NCI-H345 treated with DMSO at 0.1 percent for 48 hours (cell line): ENCODE results near the gene TAS2R41.

ENCODE experiments used
- DNase-seq: peaks from one replicate; lab custom pipeline; 2025; ENCODE audit not compliant: unreplicated experiment; lab: John Stamatoyannopoulos, UW

Gene TAS2R41

GRCh38 chr7:143477501-143478150, at the start of gene TAS2R41:
TSS of gene TAS2R41 (plus strand) at chr7:143477873. CDS start at chr7:143477873, 0 bp downstream.
- no peak for DNase-seq

GRCh38 chr7:143429770-143430698, 47.6 kb upstream of the TAS2R41 start:
- no peak for DNase-seq

DNA sequence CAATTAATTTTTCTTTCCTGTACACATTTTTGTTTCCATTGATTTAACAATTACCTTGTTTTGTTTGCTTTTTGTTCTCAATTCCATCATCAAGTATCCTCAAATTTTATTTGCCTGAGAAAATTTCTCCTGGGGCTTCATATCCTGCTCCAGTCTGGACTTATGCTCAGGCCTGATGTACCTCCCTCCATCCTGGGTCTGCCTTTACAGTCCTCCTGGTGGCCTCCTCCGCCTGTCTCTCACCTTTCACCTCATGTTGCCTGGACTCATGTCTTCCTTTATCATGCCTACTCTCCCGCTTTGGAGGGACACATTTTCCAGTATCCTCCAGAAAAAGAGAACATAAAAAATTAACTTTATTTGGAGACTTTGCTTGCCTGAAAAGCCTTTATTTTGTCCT, 46.6 kb upstream of the TAS2R41 start:
- DNase-seq = no peak

DNA sequence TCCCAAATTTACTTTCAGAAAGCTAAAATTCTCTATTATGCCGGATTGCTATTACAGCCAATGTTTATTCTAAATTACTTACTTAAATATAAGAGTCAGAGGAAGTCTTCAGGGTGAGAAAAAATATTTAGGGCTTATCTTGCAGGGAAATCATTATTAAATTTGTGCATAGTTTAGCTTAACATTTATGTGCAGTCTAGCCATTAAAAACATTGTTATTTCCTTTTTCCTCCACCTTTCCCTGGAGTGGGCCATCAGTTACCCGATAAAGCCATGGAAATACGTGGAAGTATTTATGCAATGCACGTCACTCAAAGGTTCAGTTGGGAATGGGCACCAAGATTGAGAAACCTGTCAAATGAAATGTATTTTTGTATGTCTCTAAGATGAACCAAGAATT, 43.9 kb upstream of the TAS2R41 start:
- no peak for DNase-seq

- DNase-seq = no peak
These were observed 43.0 kb upstream of the TAS2R41 start for GRCh38 chr7:143434660-143435059.

DNA sequence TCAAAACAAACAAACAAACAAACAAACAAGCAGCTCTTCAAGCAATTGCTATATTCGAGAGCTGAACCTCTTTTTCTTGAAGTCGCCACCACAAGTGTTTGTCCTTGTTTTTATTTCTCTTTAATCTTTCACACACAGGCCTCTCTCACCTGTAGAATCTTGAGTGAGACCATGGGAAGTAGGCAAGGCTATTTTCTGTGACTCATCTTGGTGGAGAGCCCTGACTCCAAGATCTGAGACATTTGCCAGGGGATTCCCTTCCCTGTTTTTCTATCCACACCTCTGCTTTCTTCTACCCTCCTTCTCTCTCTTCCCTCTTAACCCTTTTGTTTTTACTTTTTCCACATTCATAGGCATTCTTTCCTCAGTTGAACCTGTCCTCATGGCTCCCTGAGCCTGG, 42.4 kb upstream of the TAS2R41 start:
- no peak for DNase-seq

DNA sequence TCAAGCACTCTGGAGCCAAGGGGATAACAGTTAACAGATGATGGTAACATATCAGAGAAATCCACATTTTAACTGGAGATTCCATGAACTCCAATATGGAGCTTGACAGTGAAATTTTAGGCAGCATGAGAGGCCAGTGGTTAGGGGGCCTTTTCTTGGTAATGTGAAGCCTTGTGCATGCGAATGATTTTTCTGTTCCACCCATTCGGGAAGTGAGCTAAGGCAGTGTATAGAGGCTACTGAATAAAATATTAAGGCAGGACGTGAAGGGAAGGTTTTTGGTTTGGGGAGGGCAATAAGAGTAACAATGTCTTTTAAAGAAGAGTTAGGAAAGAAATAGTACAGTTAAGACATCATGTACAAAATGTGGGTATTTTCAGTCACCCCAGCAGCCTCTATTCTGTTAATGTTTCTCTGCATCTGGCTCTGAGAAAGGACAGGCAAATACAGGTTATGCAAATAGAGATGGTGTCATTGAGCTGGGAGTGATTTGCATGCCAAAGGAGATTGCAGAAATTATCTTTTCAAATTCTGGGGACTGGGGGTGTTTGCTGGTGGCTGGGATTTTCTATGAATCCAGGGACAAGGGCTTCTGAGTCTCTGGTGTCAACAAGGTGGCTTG, 41.2 kb upstream of the TAS2R41 start:
- DNase-seq = no peak

DNA sequence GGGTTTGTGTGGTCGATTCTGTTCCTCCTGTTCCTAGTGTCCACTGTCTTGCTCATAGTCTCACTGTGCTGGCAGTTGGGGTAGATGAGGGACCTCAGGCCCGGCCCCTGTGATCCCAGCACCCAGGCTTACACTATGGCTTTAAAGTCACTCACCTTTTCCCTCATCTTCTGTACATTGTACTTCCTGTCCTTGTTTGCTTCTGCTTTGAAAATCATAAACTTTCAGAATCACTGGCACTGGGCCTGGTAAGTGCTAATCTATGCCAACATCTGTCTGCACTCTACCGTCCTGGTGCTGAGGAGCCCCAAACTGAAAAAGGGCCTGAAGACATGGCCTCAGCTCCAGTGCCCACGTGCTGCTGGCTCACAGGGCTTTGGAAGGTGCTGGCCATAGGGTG, 40.1 kb upstream of the TAS2R41 start:
- no peak for DNase-seq

GRCh38 chr7:143439866-143440265, 37.8 kb upstream of the TAS2R41 start:
- DNase-seq = no peak

DNA sequence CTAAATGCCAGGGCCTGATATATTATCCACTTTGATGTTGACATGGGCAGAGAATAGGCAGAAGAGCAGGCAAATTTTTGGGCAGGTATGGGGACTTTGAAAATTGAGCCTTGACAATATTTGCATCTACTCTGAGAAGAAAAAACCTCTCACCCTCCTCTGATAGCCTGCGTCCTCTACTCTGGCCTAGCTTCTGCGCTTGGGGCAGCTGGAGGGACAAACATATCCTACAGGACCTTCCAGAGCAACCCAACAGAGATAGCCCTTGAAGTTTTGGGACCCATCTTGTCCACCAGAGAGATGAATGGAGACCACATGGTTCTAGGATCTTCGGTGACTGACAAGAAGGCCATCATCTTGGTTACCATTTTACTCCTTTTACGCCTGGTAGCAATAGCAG, 34.5 kb upstream of the TAS2R41 start, which contains the start of gene TAS2R60:
TSS of gene TAS2R60 (plus strand) at position 301 of the 400 bp plus-strand sequence. CDS start at position 301, 0 bp downstream.
- no peak for DNase-seq

- DNase-seq = no peak
These were observed 33.5 kb upstream of the TAS2R41 start for GRCh38 chr7:143444063-143444782.

DNA sequence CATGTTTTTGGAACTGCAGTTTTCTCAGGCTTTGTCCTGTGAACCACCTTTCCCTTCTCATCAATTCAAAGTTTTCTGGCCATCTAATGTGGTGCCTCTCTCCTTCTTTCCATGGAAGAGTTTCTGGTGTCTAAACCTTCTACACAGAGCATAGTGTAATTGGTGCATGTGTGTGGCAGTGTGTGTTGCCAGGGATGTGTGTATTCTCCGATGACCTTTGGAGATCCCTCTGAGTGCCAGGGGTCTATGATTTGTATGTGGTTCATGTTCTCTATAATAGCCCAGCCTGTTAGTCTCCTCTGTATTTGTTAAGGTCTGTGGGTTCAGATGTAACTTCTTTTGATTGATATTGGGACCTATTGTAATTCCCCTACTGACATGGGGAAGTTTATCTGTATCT, 32.9 kb upstream of the TAS2R41 start:
- DNase-seq = no peak

GRCh38 chr7:143447466-143447865, 30.2 kb upstream of the TAS2R41 start:
- DNase-seq = no peak

- DNase-seq = no peak
These were observed 29.2 kb upstream of the TAS2R41 start for GRCh38 chr7:143448429-143448828.

DNA sequence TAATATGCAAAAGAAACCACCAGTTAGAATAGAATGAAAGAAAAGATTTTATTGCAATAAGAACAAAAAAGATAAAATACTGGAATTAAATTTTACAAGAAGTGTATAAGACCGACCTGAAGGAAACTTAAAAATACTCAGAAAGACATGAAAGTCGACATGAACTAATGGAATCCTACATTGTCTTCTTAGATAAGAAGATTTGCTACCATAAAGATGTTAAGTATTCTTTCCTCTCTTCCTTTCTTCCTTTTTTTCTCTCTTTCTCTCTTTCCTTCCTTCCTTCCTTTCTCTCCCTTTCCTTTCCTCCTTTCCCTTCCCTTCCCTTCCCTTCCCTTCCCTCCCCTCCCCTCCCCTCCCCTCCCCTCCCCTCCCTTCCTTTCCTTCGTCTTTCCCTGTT, 27.9 kb upstream of the TAS2R41 start:
- no peak for DNase-seq

GRCh38 chr7:143451122-143451521, 26.6 kb upstream of the TAS2R41 start:
- DNase-seq = no peak

DNA sequence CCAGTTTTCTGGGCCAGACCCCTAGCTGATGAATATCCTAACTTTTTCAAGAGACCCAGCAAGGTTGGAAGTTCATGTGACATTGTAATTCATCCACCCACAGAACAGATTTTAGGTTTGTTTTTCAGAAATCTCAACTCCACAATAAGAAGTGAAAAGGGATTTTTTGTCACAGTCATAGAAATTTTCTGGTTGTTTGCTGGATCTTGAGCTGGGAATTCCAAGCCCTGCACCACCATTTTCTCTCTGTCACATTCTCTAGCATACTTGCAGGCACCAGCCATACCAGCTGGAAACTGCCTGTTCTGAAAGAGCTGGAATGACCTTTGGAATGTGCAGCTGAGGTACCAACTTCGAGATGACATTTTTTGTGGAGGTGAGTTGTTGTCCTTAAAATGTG, 25.9 kb upstream of the TAS2R41 start:
- no peak for DNase-seq

DNA sequence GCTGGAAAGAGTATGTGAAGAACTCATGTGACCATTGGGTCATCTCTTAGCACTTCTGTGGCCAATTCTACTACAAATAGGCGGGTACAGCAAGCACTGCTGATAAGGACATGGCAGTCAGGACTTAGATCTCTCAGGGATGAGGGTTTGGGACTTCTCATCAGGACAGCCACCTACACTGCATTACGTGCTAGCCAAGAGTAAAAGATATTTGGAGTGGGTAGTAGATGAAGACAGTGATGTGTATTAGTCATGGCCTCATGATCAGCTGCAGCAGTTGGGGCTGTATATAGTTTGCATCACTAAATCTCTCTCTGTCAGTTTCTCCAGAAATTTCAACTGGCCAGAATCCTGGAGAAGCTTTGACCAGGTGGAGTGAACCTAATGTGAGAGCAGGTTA, 25.2 kb upstream of the TAS2R41 start:
- no peak for DNase-seq

DNA sequence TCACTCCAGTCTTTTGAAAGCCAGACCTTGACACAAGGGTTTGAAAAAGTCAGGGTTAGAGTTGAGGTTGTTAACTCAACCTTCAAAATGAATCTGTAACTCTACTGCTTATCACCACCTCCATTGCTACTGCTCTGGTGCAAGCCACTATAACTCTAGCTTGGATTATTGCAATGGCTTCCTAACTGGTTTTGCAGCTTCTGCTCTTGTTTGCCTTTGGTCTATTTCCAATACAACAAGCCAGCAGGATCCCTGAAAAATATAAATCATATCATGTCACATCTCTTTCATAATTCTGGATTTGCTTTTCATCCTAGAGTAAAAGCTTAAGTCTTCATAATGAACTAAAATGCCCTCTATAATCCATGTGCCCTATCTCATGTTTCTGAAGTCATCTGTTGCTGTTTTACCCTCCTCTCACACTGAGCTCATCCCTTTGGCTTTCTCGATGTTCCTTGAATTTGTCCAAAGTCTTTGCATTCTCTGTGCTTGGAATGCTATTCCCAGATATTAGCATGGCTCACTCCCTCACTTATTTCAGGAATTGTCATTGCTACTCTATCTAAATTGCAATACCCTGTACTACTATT, 23.5 kb upstream of the TAS2R41 start:
- DNase-seq = no peak

- no peak for DNase-seq
These were observed 22.2 kb upstream of the TAS2R41 start for GRCh38 chr7:143455491-143455890.

DNA sequence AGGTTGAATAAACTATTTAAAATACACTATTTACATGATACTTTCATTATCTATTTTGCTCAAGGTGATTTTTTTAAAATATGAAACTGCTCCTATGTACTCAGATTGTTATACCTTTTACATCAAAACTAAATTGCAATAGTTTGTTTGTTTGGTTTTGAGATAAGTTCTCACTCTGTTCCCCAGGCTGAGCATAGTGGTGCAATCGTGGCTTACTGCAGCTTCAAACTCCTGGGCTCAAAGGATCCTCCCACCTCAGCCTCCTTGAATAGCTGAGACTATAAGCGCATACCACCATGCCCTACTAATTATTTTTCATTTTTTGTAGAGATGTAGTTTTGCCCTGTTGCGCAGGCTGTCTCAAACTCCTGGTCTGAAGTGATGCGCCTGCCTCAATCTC, 21.7 kb upstream of the TAS2R41 start:
- DNase-seq = no peak
